ENCODE results near the gene CDH24.

The CDH24 gene

GRCh38 chr14:23041729-23042128 is 15.6 kb downstream of the CDH24 start:
- H3K27ac ChIP-seq (replicated peaks) = no peak overlapping the region

GRCh38 chr14:23040100-23040499 is 17.2 kb downstream of the CDH24 start:
- Histone ChIP-seq H3K27ac (replicated peaks) (no peak overlapping the region), H3K27me3 (ENCODE audit: insufficient read depth, poor library complexity, severe bottlenecking) (no peaks in the 10 kb centered on the region), H3K4me3 (replicated peaks; ENCODE audit: insufficient read depth, low read length) (no peak overlapping the region)
- DNase-seq (ENCODE audit: low read depth in 1 of 2, low spot score in 1 of 2) = no peak
- TF ChIP-seq POLR2AphosphoS5 (IDR thresholded peaks at IDR 0.05; ENCODE audit: low read depth) (no peak), REST (IDR thresholded peaks at IDR 0.05; ENCODE audit: insufficient replicate concordance, low read depth) (no peak), GABPA (IDR thresholded peaks at IDR 0.05; ENCODE audit: low read depth) (no peak), SPI1 (IDR thresholded peaks at IDR 0.05; ENCODE audit: borderline replicate concordance, low read depth) (no peak), CTCF (IDR thresholded peaks at IDR 0.05; ENCODE audit: insufficient read depth, low read length) (no peak)

More at GRCh38 chr14:23041729-23042128, 15.6 kb downstream of the CDH24 start:
- Histone ChIP-seq H3K27me3 (ENCODE audit: insufficient read depth, poor library complexity, severe bottlenecking) (no peaks in the 10 kb centered on the region), H3K4me3 (replicated peaks; ENCODE audit: insufficient read depth, low read length) (no peak overlapping the region)
- TF ChIP-seq REST (IDR thresholded peaks at IDR 0.05; ENCODE audit: insufficient replicate concordance, low read depth) (no peak), CTCF (IDR thresholded peaks at IDR 0.05; ENCODE audit: insufficient read depth, low read length) (no peak), SPI1 (IDR thresholded peaks at IDR 0.05; ENCODE audit: borderline replicate concordance, low read depth) (no peak), POLR2AphosphoS5 (IDR thresholded peaks at IDR 0.05; ENCODE audit: low read depth) (no peak), GABPA (IDR thresholded peaks at IDR 0.05; ENCODE audit: low read depth) (no peak)
- DNase-seq (ENCODE audit: low read depth in 1 of 2, low spot score in 1 of 2) = no peak

- no peak overlapping the region for H3K4me3 ChIP-seq (replicated peaks; ENCODE audit: insufficient read depth, low read length)
- H3K27ac ChIP-seq (replicated peaks) = peak overlapping the region; percentile 87
- DNase-seq (ENCODE audit: low read depth in 1 of 2, low spot score in 1 of 2) = no peak
- no peaks in the 10 kb centered on the region for H3K27me3 ChIP-seq (ENCODE audit: insufficient read depth, poor library complexity, severe bottlenecking)
- no peak for TF ChIP-seq POLR2AphosphoS5 (IDR thresholded peaks at IDR 0.05; ENCODE audit: low read depth)
Observed at GRCh38 chr14:23035303-23036144, 21.8 kb downstream of the CDH24 start.

GRCh38 chr14:23034498-23035302 is 22.6 kb downstream of the CDH24 start, which contains the start of gene PSMB5:
PSMB5 (minus strand) TSS chr14:23034900; CDS start chr14:23034881, 19 bp downstream.
- peak; percentile 95 to 98 for DNase-seq (ENCODE audit: low read depth in 1 of 2, low spot score in 1 of 2)
- no peaks in the 10 kb centered on the region for H3K27me3 ChIP-seq (ENCODE audit: insufficient read depth, poor library complexity, severe bottlenecking)
- H3K4me3 ChIP-seq (replicated peaks; ENCODE audit: insufficient read depth, low read length) = peak within 1 kb of the TSS; percentile 77
- TF ChIP-seq GABPA (IDR thresholded peaks at IDR 0.05; ENCODE audit: low read depth) = peak; percentile 68
- peak; percentile 43 for TF ChIP-seq REST (IDR thresholded peaks at IDR 0.05; ENCODE audit: insufficient replicate concordance, low read depth)
- TF ChIP-seq CTCF (IDR thresholded peaks at IDR 0.05; ENCODE audit: insufficient read depth, low read length) = no peak
- peak; percentile 37; the same call in 1 of the 2 replicates for TF ChIP-seq SPI1 (IDR thresholded peaks at IDR 0.05; ENCODE audit: borderline replicate concordance, low read depth)
- TF ChIP-seq POLR2AphosphoS5 (IDR thresholded peaks at IDR 0.05; ENCODE audit: low read depth) = peak; percentile 56; the same call in 1 of the 2 replicates
- H3K27ac ChIP-seq (replicated peaks) = peak within 1 kb of the TSS; percentile 87

Data from HL-60 (cell line).